ENCODE data around the gene TYW1. TPM values are rescaled to one million over a fixed set of nuclear protein-coding genes. Genes with fewer than 3 reads are reported as not detected.
"Not testable (repeated sequence)": the region's sequence is repeated elsewhere in the genome, so short reads cannot be mapped to it uniquely, and the experiment has no call there.

The TYW1 gene, protein sequence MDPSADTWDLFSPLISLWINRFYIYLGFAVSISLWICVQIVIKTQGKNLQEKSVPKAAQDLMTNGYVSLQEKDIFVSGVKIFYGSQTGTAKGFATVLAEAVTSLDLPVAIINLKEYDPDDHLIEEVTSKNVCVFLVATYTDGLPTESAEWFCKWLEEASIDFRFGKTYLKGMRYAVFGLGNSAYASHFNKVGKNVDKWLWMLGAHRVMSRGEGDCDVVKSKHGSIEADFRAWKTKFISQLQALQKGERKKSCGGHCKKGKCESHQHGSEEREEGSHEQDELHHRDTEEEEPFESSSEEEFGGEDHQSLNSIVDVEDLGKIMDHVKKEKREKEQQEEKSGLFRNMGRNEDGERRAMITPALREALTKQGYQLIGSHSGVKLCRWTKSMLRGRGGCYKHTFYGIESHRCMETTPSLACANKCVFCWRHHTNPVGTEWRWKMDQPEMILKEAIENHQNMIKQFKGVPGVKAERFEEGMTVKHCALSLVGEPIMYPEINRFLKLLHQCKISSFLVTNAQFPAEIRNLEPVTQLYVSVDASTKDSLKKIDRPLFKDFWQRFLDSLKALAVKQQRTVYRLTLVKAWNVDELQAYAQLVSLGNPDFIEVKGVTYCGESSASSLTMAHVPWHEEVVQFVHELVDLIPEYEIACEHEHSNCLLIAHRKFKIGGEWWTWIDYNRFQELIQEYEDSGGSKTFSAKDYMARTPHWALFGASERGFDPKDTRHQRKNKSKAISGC
- total RNA-seq: 22.5 and 26.1 TPM in 2 replicates

GRCh38 chr7:66996444-66997191 lies at the start of gene TYW1:
Gene TYW1, plus strand, starts transcription at chr7:66996833. Its CDS starts 146 bp downstream, at chr7:66996979.
- not testable (repeated sequence) for H3K27me3 Mint-ChIP-seq, H3K9me3 Mint-ChIP-seq
- intact Hi-C loops (cut with micrococcal nuclease): loop anchor here (1.0 to 10.0 kb wide), 10 partner anchors 75 to 1274 kb away; partner anchors contain the start of genes GUSB, RABGEF1 and TMEM248
- Mint-ChIP-seq H3K27ac (peak within 1 kb of the TSS; percentile 100), H3K4me3 (peak within 1 kb of the TSS; percentile 100), H3K36me3 (ENCODE audit: low read depth) (peaks cover 45% of the 10 kb centered on the region), H3K4me1 (peaks cover 26% of the 10 kb centered on the region)
- ChIA-PET CTCF (interaction anchor here (1.1 kb wide), 1 partner anchor 438 kb away, joined by 3 read pairs; no protein-coding TSS in a partner anchor), POLR2A (interaction anchor here (0.6 to 3.0 kb wide), 13 partner anchors 10 to 1245 kb away, joined by 3 to 26 read pairs (median 5); partner anchors contain the start of genes KCTD7, RABGEF1 and TMEM248)
- DNase-seq (peak; percentile 93), ATAC-seq (ENCODE audit: low read depth) (peak; percentile 82)

DNA sequence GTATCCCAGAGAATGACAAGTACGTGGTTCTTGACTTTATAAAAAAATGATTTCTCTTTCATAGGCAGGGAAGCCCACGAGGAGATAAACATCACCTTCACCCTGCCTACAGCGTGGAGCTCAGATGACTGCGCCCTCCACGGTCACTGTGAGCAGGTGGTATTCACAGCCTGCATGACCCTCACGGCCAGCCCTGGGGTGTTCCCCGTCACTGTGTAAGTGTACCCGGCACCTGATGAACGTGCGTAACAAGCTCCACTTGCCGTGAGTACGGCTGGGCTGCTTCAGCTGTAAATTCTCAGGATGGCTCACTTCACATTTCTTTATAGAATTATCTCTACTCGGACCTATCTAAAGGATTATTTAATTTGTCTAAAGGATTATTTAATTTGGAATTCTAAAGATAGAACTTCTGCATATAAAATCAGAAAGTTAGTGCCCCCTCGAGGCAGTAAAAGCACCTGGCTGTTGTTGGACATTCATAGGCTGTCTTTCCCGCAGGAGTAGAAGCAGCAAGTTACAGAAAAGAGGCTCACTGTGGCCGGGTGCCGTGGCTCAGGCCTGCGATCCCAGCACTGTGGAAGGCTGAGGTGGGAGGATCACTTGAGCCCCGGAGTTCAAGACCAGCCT lies 48.0 kb upstream of the TYW1 start:
- Mint-ChIP-seq H3K4me3 (no peak overlapping the region), H3K4me1 (peaks cover 11% of the 10 kb centered on the region), H3K27ac (no peak overlapping the region), H3K36me3 (ENCODE audit: low read depth) (peaks cover 79% of the 10 kb centered on the region), H3K27me3 (no peaks in the 10 kb centered on the region), H3K9me3 (no peaks in the 10 kb centered on the region)
- DNase-seq (no peak), ATAC-seq (ENCODE audit: low read depth) (no peak)
- ChIA-PET CTCF (no interaction called here), POLR2A (no interaction called here)
- intact Hi-C loops (cut with micrococcal nuclease): no loop called here
- TF ChIP-seq CTCF (IDR thresholded peaks at IDR 0.05): no peak

- Mint-ChIP-seq H3K27me3 (no peaks in the 10 kb centered on the region), H3K4me1 (peaks cover 11% of the 10 kb centered on the region), H3K4me3 (no peak overlapping the region), H3K36me3 (ENCODE audit: low read depth) (peaks cover 69% of the 10 kb centered on the region), H3K9me3 (no peaks in the 10 kb centered on the region), H3K27ac (no peak overlapping the region)
- POLR2A ChIA-PET: no interaction called here
- ATAC-seq (ENCODE audit: low read depth) (no peak), DNase-seq (no peak)
- no peak for TF ChIP-seq CTCF (IDR thresholded peaks at IDR 0.05)
- intact Hi-C loops (cut with micrococcal nuclease): no loop called here
- CTCF ChIA-PET: interaction anchor here (1.0 kb wide), 1 partner anchor 106 kb away, joined by 3 read pairs; no protein-coding TSS in a partner anchor
Observed at GRCh38 chr7:66950311-66950710, 46.3 kb upstream of the TYW1 start.

DNA sequence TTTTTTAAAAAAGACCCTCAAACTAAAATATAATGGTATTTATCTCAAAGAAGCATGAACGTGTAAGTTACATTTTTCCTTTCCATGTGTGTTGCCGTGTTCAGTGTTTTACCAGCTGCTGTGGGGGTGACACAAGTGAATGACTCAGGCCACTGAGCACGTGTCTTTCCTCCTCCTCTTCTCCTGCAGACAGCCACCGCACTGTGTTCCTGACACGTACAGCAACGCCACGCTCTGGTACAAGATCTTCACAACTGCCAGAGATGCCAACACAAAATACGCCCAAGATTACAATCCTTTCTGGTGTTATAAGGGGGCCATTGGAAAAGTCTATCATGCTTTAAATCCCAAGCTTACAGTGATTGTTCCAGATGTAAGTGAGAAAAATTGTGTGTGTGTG lies 45.9 kb upstream of the TYW1 start:
- DNase-seq (no peak), ATAC-seq (ENCODE audit: low read depth) (no peak)
- H3K27me3 Mint-ChIP-seq: no peaks in the 10 kb centered on the region
- ChIA-PET CTCF (interaction anchor here (1.0 kb wide), 1 partner anchor 107 kb away, joined by 3 read pairs; no protein-coding TSS in a partner anchor), POLR2A (no interaction called here)
- peaks cover 11% of the 10 kb centered on the region for H3K4me1 Mint-ChIP-seq
- peaks cover 71% of the 10 kb centered on the region for H3K36me3 Mint-ChIP-seq (ENCODE audit: low read depth)
- no peaks in the 10 kb centered on the region for H3K9me3 Mint-ChIP-seq
- intact Hi-C loops (cut with micrococcal nuclease): no loop called here
- H3K27ac Mint-ChIP-seq: no peak overlapping the region
- TF ChIP-seq CTCF (IDR thresholded peaks at IDR 0.05): no peak
- H3K4me3 Mint-ChIP-seq: no peak overlapping the region

DNA sequence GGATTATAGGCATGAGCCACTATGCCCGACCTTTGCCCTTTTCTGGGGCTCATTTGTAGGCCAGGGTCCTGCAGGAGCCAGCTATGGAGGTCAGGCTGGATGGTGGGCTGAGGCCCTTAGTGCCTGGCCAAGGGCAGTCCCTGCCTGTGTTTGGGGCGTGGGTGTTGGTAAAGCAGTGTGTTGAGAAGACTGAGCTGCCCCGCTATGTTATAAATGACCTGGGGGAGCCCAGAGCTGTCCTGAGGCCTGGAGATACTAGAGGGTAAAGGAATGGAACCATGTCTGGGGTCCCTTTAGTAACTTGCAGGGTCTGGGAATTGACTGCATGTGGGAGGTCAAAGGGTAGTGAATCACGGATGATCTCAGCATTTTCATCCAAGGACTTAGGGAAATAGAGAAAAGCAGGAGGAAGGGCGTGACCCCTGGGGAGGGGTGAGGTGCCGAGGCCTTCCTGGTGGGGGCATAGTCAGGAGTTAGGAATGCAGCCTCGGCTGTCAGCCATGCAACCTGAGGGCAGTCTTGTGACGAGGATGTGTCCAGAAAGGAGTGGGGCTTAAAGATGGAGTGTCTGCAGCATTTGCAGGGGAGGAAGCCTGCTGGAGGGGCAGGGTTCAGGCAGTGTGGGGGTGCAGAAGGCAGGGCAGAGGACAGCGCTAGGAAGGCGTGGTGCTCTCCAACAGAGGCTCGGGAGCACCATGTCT lies 44.1 kb upstream of the TYW1 start:
- TF ChIP-seq CTCF (IDR thresholded peaks at IDR 0.05): no peak
- ChIA-PET CTCF (no interaction called here), POLR2A (no interaction called here)
- H3K27me3 Mint-ChIP-seq: no peaks in the 10 kb centered on the region
- no peaks in the 10 kb centered on the region for H3K9me3 Mint-ChIP-seq
- DNase-seq (no peak), ATAC-seq (ENCODE audit: low read depth) (no peak)
- intact Hi-C loops (cut with micrococcal nuclease): no loop called here
- H3K4me1 Mint-ChIP-seq: peaks cover 11% of the 10 kb centered on the region
- peaks cover 75% of the 10 kb centered on the region for H3K36me3 Mint-ChIP-seq (ENCODE audit: low read depth)
- peak overlapping the region; percentile 9 for H3K27ac Mint-ChIP-seq
- H3K4me3 Mint-ChIP-seq: no peak overlapping the region
